Breast epithelium (tissue), 4 donors: ENCODE data around the gene GRK7. TPM values are rescaled to one million over a fixed set of nuclear protein-coding genes. Genes with fewer than 3 reads are reported as not detected.

ENCODE experiments used
- DNase-seq, 2 donors: peaks; one replicate each; pipeline ENCODE4 v3.0.0-alpha.2; 2019; ENCODE audit warnings: low spot score in 2 of 2
- H3K27ac ChIP-seq, 2 donors: fragments of 200-600 bp; sonication (generic) in 1 of 2; one replicate each; pipeline ENCODE4 v1.5.1; 2016 to 2019; ENCODE audit warnings: mild to moderate bottlenecking in 1 of 2
- H3K27me3 ChIP-seq, 2 donors: fragments of 200-600 bp; sonication (generic) in 1 of 2; one replicate each; pipeline versions ENCODE4 v1.5.1 to v1.6.0; 2017 to 2019; ENCODE audit warnings: control low read depth in 1 of 2, mild to moderate bottlenecking in 1 of 2
- H3K36me3 ChIP-seq: fragments of 200-600 bp; one replicate; pipeline ENCODE4 v1.5.1; 2019
- H3K4me1 ChIP-seq, 2 donors: fragments of 200-600 bp; sonication (generic); one replicate each; pipeline ENCODE4 v1.5.1; 2016 to 2019; ENCODE audit warnings: control low read depth in 1 of 2
- H3K4me3 ChIP-seq, 3 donors: fragments of 200-600 bp; sonication (generic); 1 replicate in 2 of 3; 2 replicates in 1 of 3; pipeline ENCODE4 v1.5.1; 2016 to 2019; ENCODE audit warnings: mild to moderate bottlenecking in 3 of 3, moderate library complexity in 2 of 3
- H3K9me3 ChIP-seq, 2 donors: fragments of 200-600 bp; sonication (generic) in 1 of 2; one replicate each; pipeline ENCODE4 v1.5.1; 2016 to 2019; ENCODE audit warnings: control low read depth in 1 of 2
- POLR2A ChIP-seq: fragments of 450-650 bp; IDR thresholded peaks from one replicate; pipeline ENCODE4 v1.6.1; 2016; ENCODE audit warnings: antibody characterized with exemption, mild to moderate bottlenecking, moderate library complexity
- POLR2AphosphoS5 ChIP-seq, 3 donors: sonication (generic); formaldehyde crosslinking; IDR thresholded peaks; one replicate each; pipeline ENCODE4 v1.6.1; 2017; ENCODE audit warnings: antibody characterized with exemption in 3 of 3
- intact Hi-C: fragments of 100-400 bp; cut with DNase I; formaldehyde crosslinking; loops from one replicate; pipeline ENCODE4 v1.15.1; 2023; ENCODE audit warnings: low total_unique reads
- total RNA-seq, 3 donors: library from RNA; depleted of rRNA; stranded (reverse); fragments of >200 nt; gene quantifications; one replicate each; pipeline ENCODE4 v1.1.0, GENCODE V29; 2016
- TF ChIP-seq, protein P1 (sequence below), 3 donors: fragments of 450-650 bp; IDR thresholded peaks; one replicate each; pipeline ENCODE4 v1.5.1; 2016 to 2017; ENCODE audit warnings: antibody characterized with exemption in 3 of 3, mild to moderate bottlenecking in 3 of 3, moderate library complexity in 3 of 3

GRK7 gene
- total RNA-seq, 3 donors from 2014 or later, result 0.15 to 0.33 TPM; not detected in 1

GRCh38 chr3:141767066-141767465 is 3.9 kb downstream of the GRK7 start:
- H3K4me3 ChIP-seq, result no peak overlapping the region
- no peak for DNase-seq
- no peak for TF ChIP-seq POLR2AphosphoS5 (IDR thresholded peaks at IDR 0.05)
- TF ChIP-seq POLR2A, result no peak
- TF ChIP-seq, protein P1, sequence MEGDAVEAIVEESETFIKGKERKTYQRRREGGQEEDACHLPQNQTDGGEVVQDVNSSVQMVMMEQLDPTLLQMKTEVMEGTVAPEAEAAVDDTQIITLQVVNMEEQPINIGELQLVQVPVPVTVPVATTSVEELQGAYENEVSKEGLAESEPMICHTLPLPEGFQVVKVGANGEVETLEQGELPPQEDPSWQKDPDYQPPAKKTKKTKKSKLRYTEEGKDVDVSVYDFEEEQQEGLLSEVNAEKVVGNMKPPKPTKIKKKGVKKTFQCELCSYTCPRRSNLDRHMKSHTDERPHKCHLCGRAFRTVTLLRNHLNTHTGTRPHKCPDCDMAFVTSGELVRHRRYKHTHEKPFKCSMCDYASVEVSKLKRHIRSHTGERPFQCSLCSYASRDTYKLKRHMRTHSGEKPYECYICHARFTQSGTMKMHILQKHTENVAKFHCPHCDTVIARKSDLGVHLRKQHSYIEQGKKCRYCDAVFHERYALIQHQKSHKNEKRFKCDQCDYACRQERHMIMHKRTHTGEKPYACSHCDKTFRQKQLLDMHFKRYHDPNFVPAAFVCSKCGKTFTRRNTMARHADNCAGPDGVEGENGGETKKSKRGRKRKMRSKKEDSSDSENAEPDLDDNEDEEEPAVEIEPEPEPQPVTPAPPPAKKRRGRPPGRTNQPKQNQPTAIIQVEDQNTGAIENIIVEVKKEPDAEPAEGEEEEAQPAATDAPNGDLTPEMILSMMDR (IDR thresholded peaks at IDR 0.05), result no peak
- H3K27ac ChIP-seq, result no peak overlapping the region
- intact Hi-C loops, result no loop called here
- no peaks in the 10 kb centered on the region for H3K9me3 ChIP-seq
- H3K27me3 ChIP-seq, result no peaks in the 10 kb centered on the region
- H3K36me3 ChIP-seq, result no peaks in the 10 kb centered on the region
- no peaks in the 10 kb centered on the region for H3K4me1 ChIP-seq

DNA sequence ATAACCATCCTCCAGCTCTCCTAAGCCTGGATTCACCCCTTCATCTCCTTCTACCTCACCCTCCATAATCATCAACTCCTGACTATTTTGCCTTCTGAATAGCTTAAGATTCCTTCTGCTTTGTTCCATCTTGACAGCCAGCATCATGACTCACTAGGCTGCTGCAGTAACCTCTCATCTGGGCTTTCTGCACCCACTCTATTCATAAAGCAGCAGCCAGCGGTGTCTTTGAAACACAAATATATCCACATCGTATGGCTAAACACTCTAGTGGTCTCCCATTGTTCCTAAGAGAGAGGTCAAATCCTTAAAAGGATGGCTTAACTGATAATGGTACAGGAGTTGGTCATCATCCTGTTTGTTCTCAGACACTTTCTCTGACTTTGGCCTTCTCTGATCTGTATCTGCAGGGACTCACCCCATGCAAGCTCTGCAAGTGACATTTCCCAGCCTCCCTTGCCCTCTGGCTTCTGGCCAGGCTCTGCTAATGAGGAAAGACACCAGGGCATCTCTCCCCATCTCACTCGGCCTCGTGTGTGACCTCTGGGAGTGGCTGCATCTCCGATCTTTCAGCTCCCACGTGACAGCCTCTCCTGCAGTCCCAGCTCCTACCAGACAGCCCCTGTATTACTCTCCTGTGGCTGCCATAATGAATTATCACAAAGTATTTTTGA is 6.2 kb downstream of the GRK7 start:
- Histone ChIP-seq H3K36me3 (no peaks in the 10 kb centered on the region), H3K9me3 (no peaks in the 10 kb centered on the region), H3K4me3 (no peak overlapping the region), H3K27ac (no peak overlapping the region), H3K27me3 (no peaks in the 10 kb centered on the region), H3K4me1 (no peaks in the 10 kb centered on the region)
- DNase-seq, result no peak
- TF ChIP-seq POLR2A (no peak), POLR2AphosphoS5 (IDR thresholded peaks at IDR 0.05) (no peak)
- TF ChIP-seq, protein P1 (IDR thresholded peaks at IDR 0.05), result no peak
- intact Hi-C loops, result no loop called here

DNA sequence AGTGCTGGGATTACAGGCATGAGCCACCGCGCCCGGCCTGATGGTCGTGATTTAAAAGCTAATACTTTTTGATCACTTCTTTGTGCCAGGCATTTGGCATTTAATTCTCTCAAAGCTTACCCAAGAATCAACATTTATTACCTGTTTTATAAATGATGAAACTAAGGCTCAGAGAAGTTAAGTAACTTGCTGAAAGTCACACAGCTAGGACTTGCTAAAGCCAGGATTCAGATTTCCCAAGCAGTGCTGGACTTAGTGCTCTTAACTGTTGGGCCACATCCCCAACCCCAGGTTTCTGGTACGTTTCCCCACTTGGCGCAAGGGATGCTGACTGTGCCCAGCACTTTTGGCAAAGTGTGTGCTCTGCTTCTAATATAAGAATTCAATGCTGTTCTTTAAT is 10.5 kb downstream of the GRK7 start:
- no peak for DNase-seq
- H3K27ac ChIP-seq, result no peak overlapping the region
- H3K36me3 ChIP-seq, result no peaks in the 10 kb centered on the region
- intact Hi-C loops, result no loop called here
- H3K9me3 ChIP-seq, result no peaks in the 10 kb centered on the region
- TF ChIP-seq POLR2A, result no peak
- TF ChIP-seq, protein P1 (IDR thresholded peaks at IDR 0.05), result no peak
- TF ChIP-seq POLR2AphosphoS5 (IDR thresholded peaks at IDR 0.05), result no peak
- H3K4me1 ChIP-seq, result no peaks in the 10 kb centered on the region
- no peaks in the 10 kb centered on the region for H3K27me3 ChIP-seq
- no peak overlapping the region for H3K4me3 ChIP-seq

DNA sequence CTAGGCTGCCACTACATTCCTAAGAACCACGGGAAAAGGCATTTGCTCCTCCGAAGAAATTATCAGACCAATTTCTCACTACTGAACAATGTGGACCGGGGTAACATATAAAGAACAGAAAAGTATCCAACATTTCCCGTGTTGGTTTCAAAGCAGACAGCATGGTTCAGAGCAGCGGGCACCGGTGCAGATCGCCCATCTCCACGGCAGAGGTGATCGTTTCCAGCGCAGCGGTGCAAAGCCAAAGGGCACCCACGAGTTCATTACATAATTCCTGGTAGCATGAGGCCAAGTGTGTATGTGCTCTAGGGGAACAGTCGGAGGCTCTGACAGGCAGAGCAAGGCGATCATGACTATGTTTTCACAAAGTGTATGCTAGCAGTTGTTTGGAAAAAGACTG is 13.2 kb downstream of the GRK7 start:
- intact Hi-C loops, result no loop called here
- Histone ChIP-seq H3K36me3 (no peaks in the 10 kb centered on the region), H3K27ac (no peak overlapping the region), H3K4me3 (no peak overlapping the region), H3K27me3 (no peaks in the 10 kb centered on the region), H3K9me3 (no peaks in the 10 kb centered on the region), H3K4me1 (no peaks in the 10 kb centered on the region)
- TF ChIP-seq POLR2A (no peak), POLR2AphosphoS5 (IDR thresholded peaks at IDR 0.05) (no peak)
- TF ChIP-seq, protein P1 (IDR thresholded peaks at IDR 0.05), result no peak
- no peak for DNase-seq

DNA sequence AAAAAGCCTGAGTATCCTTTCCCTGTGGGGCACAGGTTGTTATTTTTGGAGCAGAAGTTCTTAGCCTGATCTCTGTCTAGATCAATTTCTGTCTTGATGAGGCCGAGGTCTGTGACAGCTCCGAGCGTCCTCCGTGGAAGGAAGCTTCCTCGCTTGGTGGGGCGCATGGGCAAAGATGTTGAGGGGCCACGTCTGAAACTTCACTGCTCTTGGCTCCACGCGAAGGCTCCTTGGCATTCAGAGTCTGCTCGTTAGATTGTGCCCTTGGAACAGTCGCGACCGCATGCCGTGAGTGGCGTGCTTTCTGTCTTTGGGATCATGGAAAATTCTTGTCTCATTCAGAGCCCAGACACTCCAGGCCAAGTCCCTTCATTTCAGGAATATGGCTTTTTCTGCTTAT is 13.7 kb downstream of the GRK7 start:
- intact Hi-C loops, result no loop called here
- H3K27me3 ChIP-seq, result no peaks in the 10 kb centered on the region
- H3K4me1 ChIP-seq, result no peaks in the 10 kb centered on the region
- H3K27ac ChIP-seq, result no peak overlapping the region
- H3K36me3 ChIP-seq, result no peaks in the 10 kb centered on the region
- no peak overlapping the region for H3K4me3 ChIP-seq
- TF ChIP-seq POLR2A, result no peak
- TF ChIP-seq, protein P1 (IDR thresholded peaks at IDR 0.05), result no peak
- TF ChIP-seq POLR2AphosphoS5 (IDR thresholded peaks at IDR 0.05), result no peak
- no peak for DNase-seq
- H3K9me3 ChIP-seq, result no peaks in the 10 kb centered on the region
